Measurements from ENCODE around the gene ZAR1L.
"Not testable (repeated sequence)": the region's sequence is repeated elsewhere in the genome, so short reads cannot be mapped to it uniquely, and the experiment has no call there.

The ZAR1L gene, protein sequence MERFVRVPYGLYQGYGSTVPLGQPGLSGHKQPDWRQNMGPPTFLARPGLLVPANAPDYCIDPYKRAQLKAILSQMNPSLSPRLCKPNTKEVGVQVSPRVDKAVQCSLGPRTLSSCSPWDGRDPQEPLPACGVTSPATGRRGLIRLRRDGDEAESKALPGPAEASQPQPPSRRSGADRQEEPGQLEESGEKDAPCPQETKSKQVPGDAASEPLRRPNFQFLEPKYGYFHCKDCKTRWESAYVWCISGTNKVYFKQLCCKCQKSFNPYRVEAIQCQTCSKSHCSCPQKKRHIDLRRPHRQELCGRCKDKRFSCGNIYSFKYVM

GRCh38 chr13:32315238-32316027 lies at the start of gene ZAR1L, which contains the start of gene BRCA2:
Gene ZAR1L, minus strand, starts transcription at chr13:32315363. Its CDS starts 3,438 bp downstream, at chr13:32311925.
Gene BRCA2, plus strand, starts transcription at chr13:32315508. Its CDS starts 953 bp downstream, at chr13:32316461.
- peak; percentile 71 for DNase-seq (ENCODE audit: low read depth in 2 of 2)

- DNase-seq (ENCODE audit: low read depth in 2 of 2), result no peak
Observed at GRCh38 chr13:32362574-32362973, 47.4 kb upstream of the ZAR1L start.

- not testable (repeated sequence) for DNase-seq (ENCODE audit: low read depth in 2 of 2)
Observed at GRCh38 chr13:32355935-32356334, 40.8 kb upstream of the ZAR1L start.

- DNase-seq (ENCODE audit: low read depth in 2 of 2), result no peak
Observed at GRCh38 chr13:32354040-32354439, 38.9 kb upstream of the ZAR1L start.

DNA sequence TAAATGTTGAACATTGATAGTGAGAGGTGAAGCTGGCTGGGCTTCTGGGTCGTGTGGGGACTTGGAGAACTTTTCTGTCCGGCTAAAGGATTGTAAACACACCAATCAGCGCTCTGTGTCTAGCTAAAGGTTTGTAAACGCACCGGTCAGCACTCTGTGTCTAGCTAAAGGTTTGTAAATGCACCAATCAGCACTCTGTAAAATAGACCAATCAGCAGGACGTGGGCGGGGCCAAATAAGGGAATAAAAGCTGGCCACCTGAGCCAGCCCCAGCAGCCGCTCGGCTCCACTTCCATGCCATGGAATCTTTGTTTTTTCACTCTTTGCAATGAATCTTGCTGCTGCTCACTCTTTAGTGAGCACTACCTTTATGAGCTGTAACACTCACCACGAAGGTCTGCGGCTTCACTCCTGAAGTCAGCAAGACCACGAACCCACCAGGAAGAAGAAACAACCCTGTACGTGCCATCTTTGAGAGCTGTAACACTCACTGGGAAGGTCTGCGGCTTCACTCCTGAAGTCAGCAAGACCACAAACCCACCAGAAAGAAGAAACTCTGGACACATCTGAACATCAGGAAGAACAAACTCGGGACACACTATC lies 35.8 kb upstream of the ZAR1L start:
- DNase-seq (ENCODE audit: low read depth in 2 of 2), result not testable (repeated sequence)

- no peak for DNase-seq (ENCODE audit: low read depth in 2 of 2)
Observed at GRCh38 chr13:32347651-32348050, 32.5 kb upstream of the ZAR1L start.

DNA sequence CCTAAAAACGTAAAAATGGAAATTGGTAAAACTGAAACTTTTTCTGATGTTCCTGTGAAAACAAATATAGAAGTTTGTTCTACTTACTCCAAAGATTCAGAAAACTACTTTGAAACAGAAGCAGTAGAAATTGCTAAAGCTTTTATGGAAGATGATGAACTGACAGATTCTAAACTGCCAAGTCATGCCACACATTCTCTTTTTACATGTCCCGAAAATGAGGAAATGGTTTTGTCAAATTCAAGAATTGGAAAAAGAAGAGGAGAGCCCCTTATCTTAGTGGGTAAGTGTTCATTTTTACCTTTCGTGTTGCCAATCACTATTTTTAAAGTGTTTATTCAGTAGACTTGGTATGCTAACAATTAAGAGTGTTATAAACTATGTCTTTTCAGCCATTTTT lies 25.8 kb upstream of the ZAR1L start:
- no peak for DNase-seq (ENCODE audit: low read depth in 2 of 2)

- DNase-seq (ENCODE audit: low read depth in 2 of 2), result no peak
Observed at GRCh38 chr13:32334671-32335070, 19.5 kb upstream of the ZAR1L start.

GRCh38 chr13:32330441-32330840 lies 15.3 kb upstream of the ZAR1L start:
- no peak for DNase-seq (ENCODE audit: low read depth in 2 of 2)

GRCh38 chr13:32323912-32324311 lies 8.7 kb upstream of the ZAR1L start:
- no peak for DNase-seq (ENCODE audit: low read depth in 2 of 2)

- DNase-seq (ENCODE audit: low read depth in 2 of 2), result no peak
Observed at GRCh38 chr13:32320528-32320927, 5.4 kb upstream of the ZAR1L start.

- no peak for DNase-seq (ENCODE audit: low read depth in 2 of 2)
Observed at GRCh38 chr13:32317716-32318465, 2.7 kb upstream of the ZAR1L start.

DNA sequence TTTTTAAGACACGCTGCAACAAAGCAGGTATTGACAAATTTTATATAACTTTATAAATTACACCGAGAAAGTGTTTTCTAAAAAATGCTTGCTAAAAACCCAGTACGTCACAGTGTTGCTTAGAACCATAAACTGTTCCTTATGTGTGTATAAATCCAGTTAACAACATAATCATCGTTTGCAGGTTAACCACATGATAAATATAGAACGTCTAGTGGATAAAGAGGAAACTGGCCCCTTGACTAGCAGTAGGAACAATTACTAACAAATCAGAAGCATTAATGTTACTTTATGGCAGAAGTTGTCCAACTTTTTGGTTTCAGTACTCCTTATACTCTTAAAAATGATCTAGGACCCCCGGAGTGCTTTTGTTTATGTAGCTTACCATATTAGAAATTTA lies 1.3 kb upstream of the ZAR1L start:
- DNase-seq (ENCODE audit: low read depth in 2 of 2), result no peak

DNA sequence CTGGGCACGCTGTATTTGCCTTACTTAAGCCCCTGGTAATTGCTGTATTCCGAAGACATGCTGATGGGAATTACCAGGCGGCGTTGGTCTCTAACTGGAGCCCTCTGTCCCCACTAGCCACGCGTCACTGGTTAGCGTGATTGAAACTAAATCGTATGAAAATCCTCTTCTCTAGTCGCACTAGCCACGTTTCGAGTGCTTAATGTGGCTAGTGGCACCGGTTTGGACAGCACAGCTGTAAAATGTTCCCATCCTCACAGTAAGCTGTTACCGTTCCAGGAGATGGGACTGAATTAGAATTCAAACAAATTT lies 821 bp upstream of the ZAR1L start:
- DNase-seq (ENCODE audit: low read depth in 2 of 2), result no peak

DNA sequence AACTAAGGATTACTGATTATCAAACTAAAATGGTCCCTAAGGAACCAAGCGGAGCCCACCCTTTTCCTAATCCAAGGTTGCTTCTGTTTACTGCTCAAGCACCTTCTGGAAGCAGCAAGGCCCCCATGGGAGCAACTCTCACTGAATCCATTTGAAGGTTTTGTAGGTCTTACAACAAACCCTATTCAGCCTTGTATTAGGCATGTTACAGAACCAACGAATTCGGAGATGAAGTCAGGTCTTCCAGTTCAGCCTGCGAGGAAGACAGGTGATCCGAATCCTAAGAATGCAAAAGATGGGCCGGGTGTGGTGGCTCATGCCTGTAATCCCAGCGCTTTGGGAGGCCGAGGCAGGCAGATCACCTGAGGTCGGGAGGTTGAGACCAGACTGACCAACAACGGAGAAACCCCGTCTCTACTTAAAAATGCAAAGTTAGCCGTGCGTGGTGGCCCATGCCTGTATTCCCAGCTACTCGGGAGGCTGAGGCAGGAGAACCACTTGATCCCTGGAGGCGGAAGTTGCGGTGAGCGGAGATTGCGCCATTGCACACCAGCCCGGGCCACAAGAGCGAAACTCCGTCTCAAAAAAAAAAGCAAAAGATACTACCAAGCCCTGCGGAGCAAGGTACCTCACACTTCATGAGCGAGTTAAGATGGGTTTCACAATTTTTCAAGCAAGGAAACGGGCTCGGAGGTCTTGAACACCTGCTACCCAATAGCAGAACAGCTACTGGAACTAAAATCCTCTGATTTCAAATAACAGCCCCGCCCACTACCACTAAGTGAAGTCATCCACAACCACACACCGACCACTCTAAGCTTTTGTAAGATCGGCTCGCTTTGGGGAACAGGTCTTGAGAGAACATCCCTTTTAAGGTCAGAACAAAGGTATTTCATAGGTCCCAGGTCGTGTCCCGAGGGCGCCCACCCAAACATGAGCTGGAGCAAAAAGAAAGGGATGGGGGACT lies 609 bp downstream of the ZAR1L start:
- peak; percentile 13 to 43 for DNase-seq (ENCODE audit: low read depth in 2 of 2)

GRCh38 chr13:32311188-32311897 lies 3.8 kb downstream of the ZAR1L start:
- DNase-seq (ENCODE audit: low read depth in 2 of 2), result no peak

DNA sequence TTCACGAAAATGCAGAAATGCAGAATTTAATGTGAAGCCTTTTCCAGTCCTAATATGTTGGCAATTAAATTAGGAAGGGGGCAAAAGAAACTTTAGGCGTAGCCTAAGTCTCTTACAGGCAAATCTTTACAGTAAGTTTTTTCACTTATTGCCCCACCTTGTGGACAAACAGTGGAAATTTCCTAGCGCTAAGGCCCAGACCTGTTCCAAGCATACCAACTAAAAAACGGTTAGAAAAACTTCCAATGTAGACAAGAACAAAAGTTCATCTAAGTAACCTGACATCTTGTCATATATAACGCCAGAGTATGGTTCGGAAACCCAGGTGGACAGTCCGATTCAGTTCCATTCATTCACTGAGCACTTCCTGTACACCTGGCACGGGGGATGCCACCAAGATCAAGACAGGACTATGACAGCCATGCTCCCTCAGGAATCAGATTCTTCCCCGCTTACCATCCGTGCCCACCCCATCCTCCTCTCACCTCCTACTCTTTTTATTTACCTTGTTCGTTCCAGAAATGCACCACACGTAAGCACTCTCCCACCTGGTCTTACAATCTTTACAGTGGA lies 4.9 kb downstream of the ZAR1L start:
- no peak for DNase-seq (ENCODE audit: low read depth in 2 of 2)

DNA sequence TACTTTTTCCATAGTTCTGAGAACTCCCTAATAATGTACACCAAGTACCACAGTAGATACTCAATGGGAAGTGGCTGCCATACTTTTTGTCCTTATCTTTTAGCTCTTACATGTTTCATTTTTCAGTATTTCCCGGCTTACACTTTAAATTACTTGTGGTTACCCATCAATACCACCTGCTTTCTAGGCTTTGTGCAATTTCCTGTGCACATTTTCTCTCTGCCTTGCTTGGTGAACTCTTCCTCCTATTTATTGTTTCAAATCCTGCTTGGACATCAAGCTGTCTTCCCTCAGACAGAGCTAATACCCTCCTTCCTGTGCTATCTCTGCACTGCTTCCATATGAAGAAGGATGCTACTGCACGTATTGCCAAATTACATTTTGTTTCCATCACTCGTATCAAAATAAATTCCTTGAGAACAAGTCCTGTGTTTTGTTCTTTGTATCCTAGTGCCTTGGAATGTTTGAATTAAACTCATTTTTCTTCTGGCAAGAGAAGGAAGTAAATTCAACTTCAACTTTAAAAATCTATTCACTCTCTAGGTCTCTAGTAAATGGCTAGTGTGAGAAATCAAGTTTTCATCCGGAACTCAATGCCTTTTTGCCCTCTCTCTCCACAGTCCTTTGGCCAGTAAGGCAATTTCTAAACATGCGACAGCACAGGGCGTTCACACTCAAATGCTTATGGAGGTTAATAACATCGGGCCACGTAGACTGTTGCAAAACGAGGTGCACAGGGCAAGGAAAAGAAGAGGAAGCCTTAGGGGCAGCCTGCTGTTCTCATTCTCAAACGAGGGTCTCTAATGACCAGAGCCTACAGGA lies 5.6 kb downstream of the ZAR1L start:
- no peak for DNase-seq (ENCODE audit: low read depth in 2 of 2)

DNA sequence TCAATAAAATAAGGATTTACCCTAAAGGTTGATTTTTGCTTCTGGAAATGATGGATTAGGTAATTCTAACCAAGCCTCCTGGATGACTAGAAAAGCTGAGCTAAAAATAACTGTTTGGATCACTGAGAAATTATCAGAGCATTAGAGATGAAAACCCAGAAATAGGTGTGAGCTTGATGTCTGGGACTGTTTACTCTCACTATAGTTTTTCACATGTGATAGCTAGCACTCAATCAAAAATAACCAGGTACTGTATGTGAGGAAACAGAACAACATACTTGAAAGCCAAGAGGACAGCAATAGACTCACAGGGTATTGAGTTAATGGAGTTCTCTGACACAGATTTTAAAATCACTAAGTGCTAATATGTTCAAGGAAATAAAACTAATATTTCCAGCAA lies 9.5 kb downstream of the ZAR1L start:
- DNase-seq (ENCODE audit: low read depth in 2 of 2), result no peak

Measured in activated CD4-positive, alpha-beta T cell treated with anti-CD3 and anti-CD28 coated beads for 24 hours (primary cell).